Heart left ventricle (tissue), 13 donors: ENCODE measurements around the gene PLA2G4B.

Experiments
- POLR2A ChIP-seq, 2 donors: fragments of 450-650 bp; IDR thresholded peaks; one replicate each; pipeline ENCODE4 v1.6.1; 2017; ENCODE audit warnings: antibody characterized with exemption in 2 of 2, mild to moderate bottlenecking in 2 of 2, moderate library complexity in 2 of 2
- TF ChIP-seq, protein P1 (sequence below), 12 donors: fragments of 200-600 bp; sonication (generic) in 4 of 12; IDR thresholded peaks; one replicate each; pipeline versions ENCODE4 v1.5.0 to v1.8.0; 2018 to 2022; ENCODE audit warnings: antibody characterized with exemption in 12 of 12, mild to moderate bottlenecking in 5 of 12
- donor health status: ischemic (EF 13 %, LVEDD 7.1; RV severe dilation, severe dysfunction).
- donor health status: DM: no; HTN: yes; CAD: no.
- donor health status: DM: no; HTN: no; CAD: no.
- donor health status: ischemic (EF 25% LVEDD 6.9; RV normal size, moderate dysfunction).
- donor health status: ischemic (EF 25% LVEDD 5.7; RV mildly dilated, moderate dysfunction).
- donor health status: ischemic (EF 35%, LVEDD 5.7; RV mildly dilated, moderate dysfunction).
- donor health status: nonischemic (EF 11% LVEDD 7.7; RV severe dilation, severe dysfunction).
- donor health status: DM: yes; HTN: yes; CAD: no.
- donor health status: PGD.
- donor health status: ischemic (EF 29% LVEDD 5.4; RV normal size, mild dysfunction).
- donor health status: nonischemic (EF 23%, LVEDD 6.1; RV moderate dilation, normal function).

DNA sequence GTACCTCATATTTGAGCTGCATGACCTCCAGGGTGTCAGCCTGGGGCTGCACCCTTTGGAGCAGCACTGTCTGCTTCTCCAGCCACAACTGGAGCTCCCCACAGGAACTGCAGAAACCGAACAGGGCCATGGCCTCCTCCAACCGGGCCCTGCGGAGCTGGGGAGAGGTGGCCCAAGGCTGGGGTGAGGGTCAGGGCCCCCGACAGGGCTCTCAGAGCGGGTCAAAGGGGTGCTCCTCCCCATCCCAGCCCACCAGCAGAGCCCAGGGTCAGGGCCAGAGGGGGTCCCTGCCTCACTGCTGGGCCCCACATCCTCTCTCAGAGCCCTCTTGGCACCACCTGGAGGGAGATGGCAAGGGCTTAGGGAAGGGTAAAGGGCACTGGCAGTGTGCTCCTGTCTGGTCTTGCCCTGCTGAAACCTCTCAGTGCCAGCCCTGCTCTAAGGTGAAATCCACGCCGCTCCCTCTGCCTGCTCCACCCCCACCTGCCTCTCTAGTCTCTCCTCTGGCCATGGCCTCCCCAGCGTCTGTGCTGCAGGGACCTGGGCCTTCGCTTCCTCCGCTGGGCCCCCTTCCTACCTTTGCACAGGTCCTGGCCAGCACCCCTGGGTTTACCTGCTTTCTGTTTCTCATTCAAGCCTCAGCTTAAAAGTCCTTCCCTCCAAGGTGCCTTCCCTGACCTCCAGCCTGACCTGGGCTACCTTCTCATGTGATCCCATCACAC is 41.7 kb downstream of the PLA2G4B start:
- TF ChIP-seq, protein P1, sequence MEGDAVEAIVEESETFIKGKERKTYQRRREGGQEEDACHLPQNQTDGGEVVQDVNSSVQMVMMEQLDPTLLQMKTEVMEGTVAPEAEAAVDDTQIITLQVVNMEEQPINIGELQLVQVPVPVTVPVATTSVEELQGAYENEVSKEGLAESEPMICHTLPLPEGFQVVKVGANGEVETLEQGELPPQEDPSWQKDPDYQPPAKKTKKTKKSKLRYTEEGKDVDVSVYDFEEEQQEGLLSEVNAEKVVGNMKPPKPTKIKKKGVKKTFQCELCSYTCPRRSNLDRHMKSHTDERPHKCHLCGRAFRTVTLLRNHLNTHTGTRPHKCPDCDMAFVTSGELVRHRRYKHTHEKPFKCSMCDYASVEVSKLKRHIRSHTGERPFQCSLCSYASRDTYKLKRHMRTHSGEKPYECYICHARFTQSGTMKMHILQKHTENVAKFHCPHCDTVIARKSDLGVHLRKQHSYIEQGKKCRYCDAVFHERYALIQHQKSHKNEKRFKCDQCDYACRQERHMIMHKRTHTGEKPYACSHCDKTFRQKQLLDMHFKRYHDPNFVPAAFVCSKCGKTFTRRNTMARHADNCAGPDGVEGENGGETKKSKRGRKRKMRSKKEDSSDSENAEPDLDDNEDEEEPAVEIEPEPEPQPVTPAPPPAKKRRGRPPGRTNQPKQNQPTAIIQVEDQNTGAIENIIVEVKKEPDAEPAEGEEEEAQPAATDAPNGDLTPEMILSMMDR (IDR thresholded peaks at IDR 0.05) = no peak
- no peak for TF ChIP-seq POLR2A (IDR thresholded peaks at IDR 0.05)
